HG03354 (cell line): ENCODE measurements around the gene MEF2C.
"Not testable (repeated sequence)": the region's sequence is repeated elsewhere in the genome, so short reads cannot be mapped to it uniquely, and the experiment has no call there.

Experiments used
- ATAC-seq: cut with Tn5 transposase; IDR thresholded peaks from one replicate; pipeline ENCODE4 v1.9.1; 2021; ENCODE audit warnings: mild to moderate bottlenecking; ENCODE audit not compliant: unreplicated experiment, poor library complexity, severe bottlenecking

The MEF2C gene

GRCh38 chr5:88870285-88870684 is 12.7 kb downstream of the MEF2C start:
- no peak for ATAC-seq

- ATAC-seq: no peak
Observed at GRCh38 chr5:88868468-88869068, 14.4 kb downstream of the MEF2C start.

GRCh38 chr5:88867638-88868037 is 15.3 kb downstream of the MEF2C start:
- ATAC-seq: no peak

GRCh38 chr5:88863523-88863922 is 19.5 kb downstream of the MEF2C start:
- no peak for ATAC-seq

GRCh38 chr5:88862547-88863175 is 20.3 kb downstream of the MEF2C start:
- no peak for ATAC-seq

- no peak for ATAC-seq
Observed at GRCh38 chr5:88861231-88861630, 21.8 kb downstream of the MEF2C start.

- no peak for ATAC-seq
Observed at GRCh38 chr5:88860501-88860900, 22.5 kb downstream of the MEF2C start.

GRCh38 chr5:88858392-88858791 is 24.6 kb downstream of the MEF2C start:
- no peak for ATAC-seq

GRCh38 chr5:88856381-88856780 is 26.6 kb downstream of the MEF2C start:
- ATAC-seq: not testable (repeated sequence)

GRCh38 chr5:88854769-88855168 is 28.2 kb downstream of the MEF2C start:
- no peak for ATAC-seq

- ATAC-seq: no peak
Observed at GRCh38 chr5:88847420-88847819, 35.6 kb downstream of the MEF2C start.

GRCh38 chr5:88846434-88846833 is 36.5 kb downstream of the MEF2C start:
- no peak for ATAC-seq

GRCh38 chr5:88845081-88845697 is 37.8 kb downstream of the MEF2C start:
- peak; percentile 88 for ATAC-seq

- ATAC-seq: no peak
Observed at GRCh38 chr5:88842784-88843183, 40.2 kb downstream of the MEF2C start.

- ATAC-seq: no peak
Observed at GRCh38 chr5:88841212-88841611, 41.8 kb downstream of the MEF2C start.

- ATAC-seq: no peak
Observed at GRCh38 chr5:88840495-88840894, 42.5 kb downstream of the MEF2C start.

GRCh38 chr5:88839238-88839637 is 43.7 kb downstream of the MEF2C start:
- no peak for ATAC-seq

- no peak for ATAC-seq
Observed at GRCh38 chr5:88838500-88838899, 44.5 kb downstream of the MEF2C start.

- no peak for ATAC-seq
Observed at GRCh38 chr5:88837817-88838216, 45.2 kb downstream of the MEF2C start.

- ATAC-seq: no peak
Observed at GRCh38 chr5:88837222-88837621, 45.8 kb downstream of the MEF2C start.

- ATAC-seq: no peak
Observed at GRCh38 chr5:88836195-88836838, 46.7 kb downstream of the MEF2C start.
